OCI-LY1 (cell line): ENCODE measurements around the gene PHACTR2.
A peak's percentile ranks its signal among the peaks of the same experiment; 100 is the strongest.

Source experiments
- H2AFZ ChIP-seq: fragments of 200-600 bp; sonication (generic), shearing (Covaris generic); 2 replicates; pipeline ENCODE4 v1.6.0; 2014; ENCODE audit warnings: antibody characterized with exemption, mild to moderate bottlenecking, low read length
- H3F3A ChIP-seq: fragments of 200-600 bp; sonication (generic), shearing (Covaris generic); 2 replicates; pipeline ENCODE4 v1.6.0; 2014; ENCODE audit warnings: mild to moderate bottlenecking, antibody characterized with exemption, low read length, moderate library complexity; ENCODE audit not compliant: insufficient read depth
- H3K27ac ChIP-seq: fragments of 200-600 bp; sonication (generic); 2 replicates; pipeline ENCODE4 v1.5.1; 2014; ENCODE audit warnings: low read length, mixed run types, mild to moderate bottlenecking, low read depth; ENCODE audit not compliant: poor library complexity, severe bottlenecking
- H3K27me3 ChIP-seq: fragments of 200-600 bp; sonication (generic); 2 replicates; pipeline ENCODE4 v1.6.0; 2014; ENCODE audit warnings: antibody characterized with exemption, mild to moderate bottlenecking, low read length, moderate library complexity; ENCODE audit not compliant: insufficient read depth
- H3K36me3 ChIP-seq: fragments of 200-600 bp; sonication (generic); 2 replicates; pipeline ENCODE4 v1.6.1; 2014; ENCODE audit warnings: mild to moderate bottlenecking, antibody characterized with exemption, low read length, moderate library complexity, mixed read lengths; ENCODE audit not compliant: insufficient read depth
- H3K4me1 ChIP-seq: fragments of 200-600 bp; sonication (generic); 2 replicates; pipeline ENCODE4 v1.5.1; 2014; ENCODE audit warnings: mild to moderate bottlenecking, low read length, moderate library complexity; ENCODE audit not compliant: insufficient read depth, severe bottlenecking
- H3K4me2 ChIP-seq: fragments of 200-600 bp; sonication (generic), shearing (Covaris generic); 2 replicates; pipeline ENCODE4 v1.6.1; 2014; ENCODE audit warnings: low read length
- H3K4me3 ChIP-seq: fragments of 200-600 bp; sonication (generic); 2 replicates; pipeline ENCODE4 v1.5.1; 2014; ENCODE audit warnings: low read length, low read depth, mild to moderate bottlenecking, mixed read lengths; ENCODE audit not compliant: poor library complexity, severe bottlenecking
- H3K79me2 ChIP-seq: fragments of 200-600 bp; shearing (Covaris generic); 2 replicates; pipeline ENCODE4 v1.6.1; 2016; ENCODE audit warnings: mixed run types, low read length, mixed read lengths; ENCODE audit not compliant: insufficient read depth
- H3K9ac ChIP-seq: fragments of 200-600 bp; sonication (generic), shearing (Covaris generic); 2 replicates; pipeline ENCODE4 v1.6.1; 2014; ENCODE audit warnings: mild to moderate bottlenecking, low read length, mixed read lengths
- H3K9me2 ChIP-seq: fragments of 200-600 bp; sonication (generic), shearing (Covaris generic); 2 replicates; pipeline ENCODE4 v1.6.1; 2014; ENCODE audit warnings: low read depth, mild to moderate bottlenecking, low read length, mixed read lengths
- H3K9me3 ChIP-seq: fragments of 200-600 bp; shearing (Covaris generic); 2 replicates; pipeline ENCODE4 v1.6.1; 2014; ENCODE audit warnings: low read length, mixed read lengths
- H4K20me1 ChIP-seq: fragments of 200-600 bp; sonication (generic), shearing (Covaris generic); 2 replicates; pipeline ENCODE4 v1.6.0; 2016; ENCODE audit warnings: mild to moderate bottlenecking, low read length; ENCODE audit not compliant: insufficient read depth
- EZH2 ChIP-seq: fragments of 200-600 bp; sonication (generic), shearing (Covaris generic); IDR thresholded peaks from 2 replicates; pipeline ENCODE4 v1.8.0; 2017; ENCODE audit warnings: borderline replicate concordance, mixed run types, mild to moderate bottlenecking, antibody characterized with exemption, low read length, moderate library complexity, mixed read lengths
- TF ChIP-seq, protein P1 (sequence below): fragments of 200-600 bp; sonication (generic), shearing (Covaris generic); IDR thresholded peaks from 2 replicates; pipeline ENCODE4 v1.5.1; 2017; ENCODE audit warnings: mild to moderate bottlenecking, antibody characterized with exemption, low read length, moderate library complexity, mixed read lengths

The PHACTR2 gene

DNA sequence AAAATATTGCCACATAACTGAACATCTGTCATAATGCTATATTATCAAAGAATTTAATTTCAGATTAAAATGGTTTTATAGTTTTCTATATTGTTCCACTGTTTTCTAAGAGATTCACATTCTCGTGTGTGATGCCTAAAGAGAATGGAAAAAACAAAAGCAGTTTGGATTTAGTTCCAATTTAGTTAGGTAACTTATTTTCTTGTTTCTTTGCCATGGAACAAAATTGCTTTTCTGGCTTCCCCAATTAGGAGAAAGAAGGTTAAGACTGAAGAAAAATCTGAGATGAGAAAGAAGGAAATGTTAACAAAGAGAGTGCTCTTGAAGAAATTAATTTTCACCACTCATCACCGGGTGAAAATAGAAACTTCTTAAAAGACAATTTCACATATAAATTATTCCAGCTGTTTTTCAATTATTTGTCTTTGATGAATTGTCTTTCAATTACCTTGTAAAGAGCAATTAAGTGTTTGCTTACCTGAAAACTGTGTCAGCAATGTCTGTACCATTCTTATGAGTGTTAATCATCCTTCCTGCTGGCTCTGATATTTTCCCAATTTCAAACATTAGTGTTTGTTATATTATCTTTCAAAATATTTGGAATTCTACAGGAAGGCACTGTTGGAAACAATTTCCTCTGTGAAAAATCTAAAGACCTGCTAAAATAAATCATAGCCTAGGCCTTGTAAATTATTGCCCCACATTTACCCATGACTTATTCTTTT lies 19.5 kb downstream of the PHACTR2 start:
- no peaks in the 10 kb centered on the region for H3K79me2 ChIP-seq
- H3K9me3 ChIP-seq: no peaks in the 10 kb centered on the region
- H3K27ac ChIP-seq: no peak overlapping the region
- H3K4me3 ChIP-seq: no peak overlapping the region
- H3K9me2 ChIP-seq: no peaks in the 10 kb centered on the region
- no peaks in the 10 kb centered on the region for H4K20me1 ChIP-seq
- TF ChIP-seq EZH2: no peak
- TF ChIP-seq, protein P1, sequence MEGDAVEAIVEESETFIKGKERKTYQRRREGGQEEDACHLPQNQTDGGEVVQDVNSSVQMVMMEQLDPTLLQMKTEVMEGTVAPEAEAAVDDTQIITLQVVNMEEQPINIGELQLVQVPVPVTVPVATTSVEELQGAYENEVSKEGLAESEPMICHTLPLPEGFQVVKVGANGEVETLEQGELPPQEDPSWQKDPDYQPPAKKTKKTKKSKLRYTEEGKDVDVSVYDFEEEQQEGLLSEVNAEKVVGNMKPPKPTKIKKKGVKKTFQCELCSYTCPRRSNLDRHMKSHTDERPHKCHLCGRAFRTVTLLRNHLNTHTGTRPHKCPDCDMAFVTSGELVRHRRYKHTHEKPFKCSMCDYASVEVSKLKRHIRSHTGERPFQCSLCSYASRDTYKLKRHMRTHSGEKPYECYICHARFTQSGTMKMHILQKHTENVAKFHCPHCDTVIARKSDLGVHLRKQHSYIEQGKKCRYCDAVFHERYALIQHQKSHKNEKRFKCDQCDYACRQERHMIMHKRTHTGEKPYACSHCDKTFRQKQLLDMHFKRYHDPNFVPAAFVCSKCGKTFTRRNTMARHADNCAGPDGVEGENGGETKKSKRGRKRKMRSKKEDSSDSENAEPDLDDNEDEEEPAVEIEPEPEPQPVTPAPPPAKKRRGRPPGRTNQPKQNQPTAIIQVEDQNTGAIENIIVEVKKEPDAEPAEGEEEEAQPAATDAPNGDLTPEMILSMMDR: no peak
- H2AFZ ChIP-seq: no peak overlapping the region
- H3F3A ChIP-seq: no peaks in the 10 kb centered on the region
- no peak overlapping the region for H3K9ac ChIP-seq
- no peaks in the 10 kb centered on the region for H3K27me3 ChIP-seq
- H3K4me1 ChIP-seq: no peaks in the 10 kb centered on the region
- no peak overlapping the region for H3K4me2 ChIP-seq
- H3K36me3 ChIP-seq: no peaks in the 10 kb centered on the region

DNA sequence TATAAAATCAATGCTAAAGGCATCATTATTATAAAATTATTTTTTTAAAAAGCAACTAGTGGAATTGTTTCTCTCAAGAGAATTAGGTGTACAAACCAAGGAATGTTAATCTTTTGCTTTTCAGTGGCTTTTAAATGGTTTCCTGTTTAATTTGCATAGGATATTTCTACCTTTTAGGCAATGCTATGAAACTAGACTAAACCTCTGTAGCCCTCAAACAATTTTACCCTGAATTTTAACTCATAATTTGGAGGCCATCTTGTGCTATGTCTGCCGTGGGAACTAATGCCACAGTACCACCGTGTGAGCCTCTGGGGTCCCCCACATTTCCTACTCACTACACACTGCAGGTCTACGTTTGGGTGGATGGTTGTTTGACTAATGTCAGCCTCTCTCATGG lies 20.6 kb downstream of the PHACTR2 start:
- TF ChIP-seq EZH2: no peak
- TF ChIP-seq, protein P1: no peak
- H3K79me2 ChIP-seq: no peaks in the 10 kb centered on the region

DNA sequence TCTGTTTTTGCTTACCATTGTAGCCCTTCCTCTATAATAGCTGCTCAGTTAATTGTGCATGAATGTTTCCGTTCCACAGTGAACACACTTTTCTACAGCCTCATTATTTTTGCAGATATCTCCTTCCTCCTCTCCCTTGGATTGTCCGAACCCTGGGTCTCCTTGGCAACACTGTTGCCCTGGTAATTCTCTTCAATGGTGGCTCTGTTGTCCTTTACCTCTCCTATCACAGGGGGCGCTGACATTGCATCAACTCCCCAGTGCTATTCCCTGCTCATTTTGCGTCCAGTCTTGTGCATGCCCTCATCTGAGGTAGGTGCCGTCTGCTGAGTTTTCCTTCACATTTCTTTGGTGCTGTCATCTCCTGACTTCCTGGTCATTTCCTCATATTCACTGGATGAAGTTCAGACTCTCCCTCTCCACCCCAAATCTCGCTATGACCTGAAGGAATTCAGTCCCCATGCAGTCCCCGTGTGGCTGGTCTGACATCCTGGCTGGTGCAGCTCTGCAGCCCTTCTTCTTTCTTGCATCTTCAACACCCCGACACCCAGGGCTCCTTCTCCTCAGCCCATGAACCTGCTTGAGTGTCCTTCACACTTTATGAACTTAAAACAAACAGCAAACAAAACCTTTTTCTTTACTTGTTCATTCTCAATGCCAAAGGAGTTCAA lies 21.1 kb downstream of the PHACTR2 start:
- Histone ChIP-seq H3K9me3 (no peaks in the 10 kb centered on the region), H3K79me2 (no peaks in the 10 kb centered on the region), H3K4me3 (no peak overlapping the region), H3K27ac (no peak overlapping the region), H3K9ac (no peak overlapping the region), H2AFZ (no peak overlapping the region), H3F3A (no peaks in the 10 kb centered on the region), H3K4me1 (no peaks in the 10 kb centered on the region), H3K27me3 (no peaks in the 10 kb centered on the region), H4K20me1 (no peaks in the 10 kb centered on the region), H3K9me2 (no peaks in the 10 kb centered on the region), H3K36me3 (no peaks in the 10 kb centered on the region), H3K4me2 (no peak overlapping the region)
- TF ChIP-seq, protein P1: peak; percentile 5; the same call in 1 of the 2 replicates
- TF ChIP-seq EZH2: no peak

More for the DNA sequence above, 20.6 kb downstream of the PHACTR2 start:
- H3K9me2 ChIP-seq: no peaks in the 10 kb centered on the region
- H3K4me3 ChIP-seq: no peak overlapping the region
- H3K9me3 ChIP-seq: no peaks in the 10 kb centered on the region
- H3K4me1 ChIP-seq: no peaks in the 10 kb centered on the region
- H3K27ac ChIP-seq: no peak overlapping the region
- no peaks in the 10 kb centered on the region for H3F3A ChIP-seq
- H2AFZ ChIP-seq: no peak overlapping the region
- H3K27me3 ChIP-seq: no peaks in the 10 kb centered on the region
- H3K36me3 ChIP-seq: no peaks in the 10 kb centered on the region
- H4K20me1 ChIP-seq: no peaks in the 10 kb centered on the region
- H3K4me2 ChIP-seq: no peak overlapping the region
- H3K9ac ChIP-seq: no peak overlapping the region
